GM12878 (cell line): ENCODE results near the gene CETP. TPM values are rescaled to one million over a fixed set of nuclear protein-coding genes. Genes with fewer than 3 reads are reported as not detected.

Experiments
- BCL3 ChIP-seq: IDR thresholded peaks from 2 replicates; pipeline ENCODE4 v1.6.1; 2011; ENCODE audit warnings: borderline replicate concordance, low read depth, mild to moderate bottlenecking, moderate library complexity, low read length; ENCODE audit not compliant: insufficient read depth, poor library complexity, severe bottlenecking
- CBFB ChIP-seq: IDR thresholded peaks from 2 replicates; pipeline ENCODE4 v1.6.1; 2016; ENCODE audit warnings: antibody characterized with exemption, low read depth
- CREB1 ChIP-seq: IDR thresholded peaks from 2 replicates; pipeline ENCODE4 v1.6.1; 2012; ENCODE audit warnings: low read depth, mild to moderate bottlenecking, inconsistent platforms
- CTCF ChIP-seq, 3 experiments: IDR thresholded peaks in 2 of 3; conservative IDR thresholded peaks in 1 of 3; 2 replicates each; pipeline ENCODE4 v1.5.1; 2011; ENCODE audit warnings: low read depth in 3 of 3, low read length in 3 of 3, mild to moderate bottlenecking in 3 of 3, control low read depth in 2 of 3, moderate library complexity in 2 of 3, inconsistent platforms in 1 of 3, mixed read lengths in 1 of 3; ENCODE audit not compliant: control insufficient read depth in 2 of 3, insufficient read depth in 1 of 3; ENCODE audit errors: extremely low read depth in 1 of 3
- DPF2 ChIP-seq: fragments of 450-650 bp; IDR thresholded peaks from 2 replicates; pipeline ENCODE4 v1.6.1; 2017; ENCODE audit warnings: mild to moderate bottlenecking
- E4F1 ChIP-seq: fragments of 450-650 bp; IDR thresholded peaks from 2 replicates; pipeline ENCODE4 v1.6.1; 2018; ENCODE audit warnings: borderline replicate concordance, mild to moderate bottlenecking; ENCODE audit not compliant: partially characterized antibody
- EP300 ChIP-seq, 2 experiments: fragments of 150-350 bp in 1 of 2; IDR thresholded peaks; 2 replicates each; pipeline ENCODE4 v1.6.1; 2011 to 2012; ENCODE audit warnings: low read depth in 2 of 2, low read length in 2 of 2, borderline replicate concordance in 1 of 2, improper control_type of control experiment in 1 of 2, inconsistent platforms in 1 of 2; ENCODE audit not compliant: control insufficient read depth in 1 of 2
- HSF1 ChIP-seq: fragments of 150-350 bp; IDR thresholded peaks from 2 replicates; pipeline ENCODE4 v1.6.1; 2014; ENCODE audit warnings: mild to moderate bottlenecking, low read depth, low read length
- IRF4 ChIP-seq: IDR thresholded peaks from 2 replicates; pipeline ENCODE4 v1.6.1; 2011; ENCODE audit warnings: low read depth, low read length
- JUND ChIP-seq: IDR thresholded peaks from 2 replicates; pipeline ENCODE4 v1.6.1; 2012; ENCODE audit warnings: low read depth, mild to moderate bottlenecking, low read length, improper control_type of control experiment, moderate library complexity
- MEF2A ChIP-seq: IDR thresholded peaks from 2 replicates; pipeline ENCODE4 v1.6.1; 2011; ENCODE audit warnings: low read depth, mild to moderate bottlenecking, low read length, moderate library complexity; ENCODE audit not compliant: insufficient read depth
- NR2C1 ChIP-seq: fragments of 450-650 bp; IDR thresholded peaks from 2 replicates; pipeline ENCODE4 v1.6.1; 2017; ENCODE audit warnings: antibody characterized with exemption, mild to moderate bottlenecking, moderate library complexity
- PML ChIP-seq: IDR thresholded peaks from 2 replicates; pipeline ENCODE4 v1.6.1; 2012; ENCODE audit warnings: low read length, inconsistent platforms
- RB1 ChIP-seq: fragments of 450-650 bp; formaldehyde crosslinking; IDR thresholded peaks from 2 replicates; pipeline ENCODE4 v1.6.1; 2017; ENCODE audit warnings: mild to moderate bottlenecking, borderline replicate concordance
- SMC3 ChIP-seq: IDR thresholded peaks from 2 replicates; pipeline ENCODE4 v1.6.1; 2011; ENCODE audit warnings: low read length, improper control_type of control experiment, borderline replicate concordance
- SPI1 ChIP-seq: IDR thresholded peaks from 2 replicates; pipeline ENCODE4 v1.6.1; 2011; ENCODE audit warnings: low read depth, mild to moderate bottlenecking, low read length, moderate library complexity, borderline replicate concordance; ENCODE audit not compliant: insufficient read depth
- SUZ12 ChIP-seq: fragments of 200-600 bp; sonication (generic); IDR thresholded peaks from one replicate; pipeline ENCODE4 v1.6.1; 2018; ENCODE audit warnings: antibody characterized with exemption, mild to moderate bottlenecking; ENCODE audit not compliant: unreplicated experiment
- TCF7 ChIP-seq: IDR thresholded peaks from 2 replicates; pipeline ENCODE4 v1.6.1; 2014; ENCODE audit warnings: antibody characterized with exemption, borderline replicate concordance
- ZBED1 ChIP-seq: IDR thresholded peaks from 2 replicates; pipeline ENCODE4 v1.6.1; 2016; ENCODE audit warnings: borderline replicate concordance
- ZNF384 ChIP-seq: IDR thresholded peaks from 2 replicates; pipeline ENCODE4 v1.6.1; 2012; ENCODE audit warnings: low read depth, mild to moderate bottlenecking, low read length, improper control_type of control experiment, borderline replicate concordance
- polyA plus RNA-seq, 11 experiments: library from polyadenylated mRNA; depleted of rRNA in 4 of 11; unstranded in 6 of 11; stranded (reverse) in 5 of 11; fragments of >200 nt; fragmentation: Nextera tagmentation in 4 of 11; fragmentation: Illumina TruSeq in 1 of 11; extraction: Ambion mirVana in 4 of 11; extraction: Trizol in 1 of 11; gene quantifications; 1 replicate in 1 of 11; 2 replicates in 10 of 11; pipeline versions ENCODE4 v1.2.1 to v1.2.3, GENCODE V29; 2011 to 2016; ENCODE audit warnings: inconsistent platforms in 2 of 11, missing spikeins in 2 of 11, low read depth in 1 of 11
- total RNA-seq, 4 experiments: library from RNA; depleted of rRNA in 3 of 4; stranded (reverse); fragments of >200 nt in 3 of 4; fragmentation: Illumina TruSeq in 1 of 4; extraction: Trizol in 1 of 4; gene quantifications; 2 replicates each; pipeline versions ENCODE4 v1.2.1 to v1.2.3, GENCODE V29; 2013 to 2021

Gene CETP
- total and polyA plus RNA-seq, 10 of the 15 experiments (the other 5 are each of a cell fraction or from before 2014, with no cell fraction given) = 1.2 to 6.4 (median 2.1) TPM

- TF ChIP-seq SPI1 (no peak), RB1 (no peak), ZBED1 (no peak), NR2C1 (no peak), PML (no peak), JUND (no peak), CREB1 (0 out of 2 replicates have a peak, but pooled peaks have one; percentile 53), E4F1 (no peak), DPF2 (0 out of 2 replicates have a peak, but pooled peaks have one; percentile 28), SUZ12 (no peak), BCL3 (no peak), TCF7 (no peak), ZNF384 (no peak), SMC3 (no peak), CBFB (0 out of 2 replicates have a peak, but pooled peaks have one; percentile 1), CTCF (IDR thresholded peaks at IDR 0.05 in 2 of 3, conservative IDR thresholded peaks at IDR 0.05 in 1 of 3; ENCODE audit: control insufficient read depth in 2 of 3, extremely low read depth in 1 of 3, insufficient read depth in 1 of 3, low read depth in 3 of 3, low read length in 3 of 3) (no peak), IRF4 (no peak; the same call in none of the 2 replicates), MEF2A (0 out of 2 replicates have a peak, but pooled peaks have one; percentile 3), HSF1 (no peak), EP300 (IDR thresholded peaks at IDR 0.05; ENCODE audit: borderline replicate concordance in 1 of 2, control insufficient read depth in 1 of 2, low read depth in 2 of 2, low read length in 2 of 2) (peak; percentile 35 to 55; a peak in 2 of 4 replicates)
These were observed 22.9 kb upstream of the CETP start (continued) for GRCh38 chr16:56938664-56939513.
